GM04504 (cell line): ENCODE results near the gene SNTG2.
"Not testable (repeated sequence)": the region's sequence is repeated elsewhere in the genome, so short reads cannot be mapped to it uniquely, and the experiment has no call there.

Experiments
- DNase-seq: peaks from one replicate; pipeline ENCODE4 v3.0.0-alpha.2; 2012; ENCODE audit warnings: low read depth

The SNTG2 gene

DNA sequence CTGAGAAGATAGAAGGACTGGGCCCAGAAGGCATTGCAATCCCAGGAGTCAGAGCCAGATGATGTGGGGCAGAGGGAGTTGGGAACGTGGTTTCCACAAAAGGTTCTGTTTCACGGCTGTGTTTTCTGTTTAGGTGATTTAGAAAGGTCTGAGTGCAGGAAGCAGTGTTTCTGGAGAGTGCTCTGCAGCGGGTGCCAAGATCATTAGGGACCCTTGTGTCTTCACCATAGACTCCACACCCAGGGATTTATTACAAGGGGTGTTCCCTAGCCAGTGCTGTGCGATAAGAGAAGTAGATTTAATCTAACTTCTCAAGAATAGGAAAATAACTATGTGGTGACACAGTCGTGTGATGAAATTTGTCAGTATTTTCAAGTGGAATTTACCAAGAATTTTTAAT lies 241.5 kb downstream of the SNTG2 start:
- no peak for DNase-seq

DNA sequence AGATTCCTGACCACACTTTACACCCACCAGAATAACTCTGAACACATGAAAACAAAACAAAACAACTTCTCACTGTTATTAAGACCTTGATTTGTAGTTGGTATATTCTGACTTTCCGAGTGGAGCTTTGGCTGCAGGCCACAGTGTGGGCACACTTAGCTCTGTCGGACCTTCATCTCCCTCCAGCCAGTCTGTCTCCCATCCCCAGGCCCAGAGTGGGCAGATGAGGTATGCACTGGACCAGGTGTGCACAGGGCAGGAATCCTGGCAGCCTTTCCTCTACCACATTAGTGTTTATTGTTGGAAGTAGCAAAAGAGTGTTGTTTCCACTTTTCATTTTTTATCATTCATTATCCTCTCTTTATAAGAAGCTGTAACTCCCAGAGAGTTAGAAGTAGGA lies 243.2 kb downstream of the SNTG2 start:
- no peak for DNase-seq

DNA sequence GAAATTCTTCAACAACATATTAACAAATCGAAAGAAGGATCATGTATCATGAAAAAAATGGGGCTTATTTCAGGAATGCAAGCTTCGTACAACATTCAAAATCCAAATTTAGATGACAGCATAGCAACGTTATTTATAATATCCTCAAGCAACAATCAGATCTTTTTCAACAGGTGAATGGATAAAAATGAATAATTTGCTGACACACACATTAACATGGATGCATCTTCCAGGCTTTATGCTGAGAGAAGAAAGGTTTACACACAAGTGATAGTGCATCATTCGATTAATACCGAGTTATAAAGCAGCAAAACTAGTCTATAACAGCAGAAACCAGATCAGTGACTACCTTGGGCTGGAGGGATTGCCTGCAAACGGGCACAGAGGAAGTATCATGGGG lies 253.1 kb downstream of the SNTG2 start:
- DNase-seq = no peak

DNA sequence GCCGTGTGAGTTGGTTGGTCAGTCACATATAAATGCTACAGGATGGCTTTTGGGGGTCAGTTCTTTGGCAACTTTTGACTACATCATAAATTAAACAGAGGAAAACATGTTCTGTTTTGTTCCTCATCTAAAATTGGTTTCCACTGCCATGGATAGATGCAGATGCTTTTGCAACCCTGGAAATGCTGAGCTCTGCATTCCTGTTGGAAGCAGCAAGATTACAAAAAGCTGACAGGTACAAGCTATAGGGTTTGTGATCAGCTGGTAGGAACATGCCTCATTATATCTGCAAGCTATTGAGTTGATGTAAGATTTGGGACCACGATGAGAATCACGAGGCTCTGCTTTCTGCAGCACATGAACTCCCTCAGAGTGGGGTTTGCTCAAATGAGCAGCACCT lies 255.2 kb downstream of the SNTG2 start:
- no peak for DNase-seq

DNA sequence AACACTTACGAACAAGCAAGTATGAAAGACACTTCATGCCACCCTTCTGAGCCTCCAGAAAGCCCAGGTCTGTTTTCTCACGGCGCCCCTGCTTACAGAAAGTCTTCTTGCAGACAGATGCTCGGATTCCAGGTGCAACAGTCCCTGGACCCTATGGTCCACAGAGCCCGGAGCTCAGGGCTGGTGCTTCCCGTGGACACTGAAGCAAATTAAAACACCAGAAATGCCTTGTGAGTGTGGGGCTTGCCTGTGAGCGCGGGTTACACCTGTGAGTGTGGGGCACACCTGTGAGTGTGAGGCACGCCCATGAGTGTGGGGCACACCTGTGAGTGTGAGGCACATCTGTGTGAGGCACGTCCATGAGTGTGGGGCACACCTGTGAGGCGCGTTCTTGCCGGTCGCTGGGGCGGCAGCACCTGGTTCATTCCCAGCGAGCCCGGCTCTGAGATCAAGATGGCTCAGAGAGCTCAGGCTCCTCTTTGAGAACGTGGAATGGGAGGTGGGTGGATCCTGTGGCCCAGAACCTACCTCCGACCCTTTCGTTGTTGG lies 257.4 kb downstream of the SNTG2 start:
- DNase-seq = no peak

DNA sequence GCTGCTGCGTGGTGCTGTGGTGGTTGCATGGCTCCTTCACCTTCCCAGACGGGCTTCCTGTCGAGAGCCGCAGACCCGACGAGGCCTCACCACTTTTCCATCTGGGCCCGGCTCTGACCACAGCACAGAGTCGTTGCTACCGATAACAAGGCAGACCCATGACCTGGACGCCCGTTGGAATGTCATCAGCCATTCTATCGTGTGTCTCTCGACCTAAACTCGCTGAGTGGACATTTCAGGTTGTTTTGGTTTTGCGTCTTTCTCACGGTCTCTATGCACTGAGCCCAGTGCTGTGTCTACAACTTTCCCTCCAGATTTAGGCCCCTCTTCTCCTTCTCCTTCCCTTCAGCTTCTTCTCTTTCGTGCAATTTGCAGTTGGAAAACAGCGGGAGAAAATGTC lies 257.9 kb downstream of the SNTG2 start:
- no peak for DNase-seq

DNA sequence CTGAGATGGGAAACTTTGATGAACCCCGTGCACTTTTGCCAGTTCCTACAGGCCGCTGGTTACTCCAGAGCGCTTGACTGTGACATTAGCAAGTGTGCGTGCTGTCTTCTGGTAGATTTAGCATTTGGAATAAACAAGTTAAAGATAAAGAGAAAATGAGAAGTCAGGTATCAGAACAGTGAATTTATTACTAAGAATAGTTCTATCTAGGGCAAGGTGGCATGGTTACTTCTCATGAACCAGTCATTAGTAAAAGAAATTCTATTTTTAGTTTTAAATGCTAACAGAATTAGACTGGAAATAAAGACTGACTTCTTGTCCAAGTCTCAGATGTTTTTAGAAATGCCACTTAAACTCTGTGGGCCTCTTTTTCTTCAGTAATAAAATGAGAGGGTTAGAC lies 258.6 kb downstream of the SNTG2 start:
- no peak for DNase-seq

DNA sequence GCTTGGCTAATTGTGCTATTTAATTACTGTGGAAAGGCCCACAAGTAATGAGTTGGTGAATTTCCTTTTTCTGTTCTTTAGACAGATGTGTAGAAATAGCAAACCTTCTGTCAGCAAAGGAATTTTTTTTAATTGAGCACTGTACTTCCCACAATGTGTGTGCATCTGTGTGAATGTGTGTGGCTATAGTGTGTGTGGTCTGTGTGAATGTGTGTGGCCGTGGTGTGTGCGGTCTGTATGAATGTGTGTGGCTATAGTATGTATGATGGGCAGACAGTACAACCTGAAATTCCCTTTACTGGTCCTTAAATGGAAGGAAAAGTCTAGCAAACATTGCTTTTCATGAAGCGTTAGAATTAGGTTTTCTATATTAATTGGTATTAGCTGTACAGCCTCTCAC lies 259.1 kb downstream of the SNTG2 start:
- DNase-seq = no peak

DNA sequence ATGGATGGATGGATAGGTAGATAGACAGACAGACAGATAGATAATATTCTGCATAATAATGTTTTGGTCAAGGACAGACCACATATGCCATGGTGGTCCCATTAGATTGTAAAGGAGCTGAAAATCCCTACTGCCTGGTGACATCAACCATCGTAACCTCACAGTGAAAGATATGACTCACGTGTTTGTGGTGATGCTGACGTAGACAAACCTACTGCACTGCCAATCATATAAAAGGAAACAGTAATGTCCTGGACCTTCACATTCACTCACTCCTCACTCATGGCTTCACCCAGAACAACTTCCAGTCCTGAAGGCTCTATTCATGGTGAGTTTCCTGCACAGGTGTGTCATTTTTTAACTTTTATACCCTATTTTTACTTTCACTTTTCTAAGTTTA lies 259.7 kb downstream of the SNTG2 start:
- DNase-seq = no peak

DNA sequence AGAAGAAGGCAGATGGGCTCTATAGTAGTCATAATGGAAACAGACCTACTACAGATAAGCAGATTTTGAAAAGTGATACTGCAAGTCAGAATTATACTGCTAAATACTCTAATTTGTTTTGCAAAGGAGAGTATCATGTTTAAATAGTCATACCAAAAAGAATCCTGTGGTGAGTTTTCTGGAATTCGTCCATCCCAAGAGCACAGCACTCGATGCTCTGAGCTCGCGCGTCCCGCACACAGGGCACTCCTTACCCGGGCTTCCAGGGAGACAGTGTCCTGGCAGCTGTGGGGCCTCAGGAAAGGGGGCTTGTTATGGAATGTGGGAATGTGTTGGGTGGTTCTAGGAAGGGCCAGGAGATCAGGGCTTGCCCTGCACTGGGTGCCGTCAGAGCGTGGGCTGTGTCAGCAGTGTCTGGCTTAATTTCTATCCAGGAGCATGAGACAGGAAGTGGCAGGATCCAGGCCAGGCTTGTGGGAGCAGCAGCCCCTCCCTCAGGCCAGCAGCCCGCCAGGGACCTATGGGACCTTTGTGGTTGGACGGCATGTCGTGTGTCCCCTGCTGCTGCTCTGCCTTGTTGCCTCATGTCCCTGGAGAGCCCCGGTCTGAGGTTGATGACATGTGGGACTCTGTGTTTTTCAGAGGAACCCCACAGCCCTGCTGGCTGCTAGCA lies 269.4 kb downstream of the SNTG2 start:
- no peak for DNase-seq

DNA sequence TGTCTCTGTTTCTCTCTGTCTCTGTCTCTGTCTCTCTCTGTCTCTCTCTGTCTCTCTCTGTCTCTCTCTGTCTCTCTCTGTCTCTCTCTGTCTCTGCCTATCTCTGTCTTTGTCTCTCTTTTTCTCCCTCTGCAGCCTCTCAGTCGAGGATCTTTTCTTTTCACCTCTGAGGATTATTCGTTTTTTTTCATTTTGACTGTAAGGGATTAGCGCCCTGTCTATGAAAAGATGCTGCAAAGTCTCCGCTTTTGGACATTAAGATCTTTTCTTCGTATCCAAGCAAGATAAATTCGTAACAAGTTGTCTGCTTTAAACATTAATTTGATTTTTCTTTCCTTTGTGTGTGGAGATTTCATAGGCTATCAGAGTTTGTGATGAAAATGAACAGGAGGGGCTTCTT lies 271.4 kb downstream of the SNTG2 start:
- DNase-seq = no peak

DNA sequence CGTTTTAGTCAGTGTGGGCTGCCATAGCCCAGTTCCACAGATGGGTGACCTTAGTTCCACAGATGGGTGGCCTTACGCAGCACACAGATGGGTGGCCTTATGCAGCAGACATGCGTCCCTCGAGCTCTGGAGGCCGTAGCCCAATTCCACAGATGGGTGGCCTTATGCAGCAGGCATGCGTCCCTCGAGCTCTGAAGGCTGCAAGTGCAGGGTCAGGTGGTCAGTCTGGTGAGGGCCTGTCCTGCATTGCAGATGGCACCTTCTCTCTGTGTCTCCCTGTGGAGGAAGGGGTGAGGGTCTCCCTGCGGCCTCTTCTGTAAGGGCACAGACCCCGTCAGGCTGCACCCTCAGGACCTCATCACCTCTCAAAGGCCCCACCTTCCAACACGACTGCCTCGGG lies 273.1 kb downstream of the SNTG2 start:
- no peak for DNase-seq

DNA sequence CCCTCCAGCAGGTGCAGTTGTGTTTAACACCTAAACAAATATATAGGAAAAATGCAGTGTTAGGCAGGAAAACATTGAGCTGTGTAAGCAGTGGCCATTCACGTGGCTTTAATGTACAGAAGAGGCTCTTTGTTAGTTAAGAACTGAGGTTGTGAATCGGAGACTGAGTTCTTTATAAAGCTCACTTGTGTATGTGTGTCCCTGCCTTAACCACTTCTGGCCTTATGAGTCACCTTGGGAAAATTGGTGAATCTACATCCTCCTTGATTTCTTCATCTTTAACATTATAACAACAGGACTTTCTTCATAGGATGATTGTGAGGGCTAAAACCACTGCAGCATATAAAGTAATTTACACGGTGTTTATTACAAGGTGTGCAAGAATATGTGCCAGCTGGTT lies 274.3 kb downstream of the SNTG2 start:
- no peak for DNase-seq

DNA sequence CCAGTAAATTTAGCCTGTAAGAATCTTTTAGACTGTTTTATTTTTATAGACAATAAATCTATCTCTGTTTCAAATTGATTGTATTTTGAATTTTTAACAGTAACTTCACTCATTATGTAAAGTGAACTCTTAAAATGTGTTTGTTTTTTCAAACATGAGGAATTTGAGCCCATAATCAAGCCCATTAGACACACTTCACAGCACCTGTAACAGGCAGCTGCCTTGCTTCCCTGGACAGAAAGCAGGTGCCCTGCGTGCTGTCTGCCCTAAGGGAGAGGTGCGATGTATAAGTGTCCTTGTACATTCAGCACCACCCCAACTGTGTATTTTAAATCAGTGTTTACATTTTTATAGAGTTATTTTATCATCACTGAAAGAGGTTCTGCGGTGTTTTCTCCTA lies 276.1 kb downstream of the SNTG2 start:
- no peak for DNase-seq

DNA sequence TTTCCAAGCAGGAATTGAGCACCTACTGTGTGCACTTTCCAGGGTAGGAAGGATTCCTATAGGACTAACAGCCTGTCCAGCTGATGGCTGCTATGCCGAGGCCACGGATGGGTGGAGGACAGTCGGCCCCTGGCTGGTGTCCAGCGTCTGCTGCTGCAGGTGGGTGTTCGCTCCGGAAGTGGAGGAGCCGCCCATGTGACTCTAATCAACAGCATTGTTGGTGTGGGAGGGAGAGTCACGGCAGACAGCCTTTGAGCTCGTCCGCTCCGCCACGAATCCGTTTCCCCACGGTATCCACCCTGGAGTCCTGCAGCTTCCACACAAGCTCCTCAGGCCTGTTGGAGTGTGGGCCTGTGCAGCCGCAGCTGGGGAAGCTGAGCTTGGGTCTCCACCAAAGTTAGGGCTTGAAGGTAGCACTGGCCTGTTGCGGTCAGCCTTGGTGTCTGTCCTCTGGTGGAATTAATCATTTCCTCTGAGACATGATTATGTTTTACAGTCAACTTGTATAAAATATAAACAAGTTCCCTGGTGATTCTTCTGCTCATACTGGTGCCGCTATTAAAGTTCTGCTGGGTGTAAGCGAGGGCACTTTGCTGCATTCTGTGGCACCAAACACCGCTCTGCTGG lies 276.7 kb downstream of the SNTG2 start:
- no peak for DNase-seq

DNA sequence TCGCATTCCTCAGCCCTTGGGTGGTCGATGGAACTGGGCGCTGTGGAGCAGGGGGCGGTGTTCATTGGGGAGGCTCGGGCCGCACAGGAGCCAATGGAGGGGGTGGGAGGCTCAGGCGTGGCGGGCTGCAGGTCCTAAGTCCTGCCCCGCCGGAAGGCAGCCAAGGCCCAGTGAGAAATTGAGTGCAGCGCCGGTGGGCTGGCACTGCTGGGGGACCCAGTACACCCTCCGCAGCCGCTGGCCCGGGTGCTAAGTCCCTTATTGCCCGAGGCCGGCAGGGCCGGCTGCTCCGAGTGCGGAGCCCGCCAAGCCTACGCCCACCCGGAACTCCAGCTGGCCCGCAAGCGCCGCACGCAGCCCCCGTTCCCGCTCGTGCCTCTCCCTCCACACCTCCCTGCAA lies 278.9 kb downstream of the SNTG2 start:
- DNase-seq = not testable (repeated sequence)

DNA sequence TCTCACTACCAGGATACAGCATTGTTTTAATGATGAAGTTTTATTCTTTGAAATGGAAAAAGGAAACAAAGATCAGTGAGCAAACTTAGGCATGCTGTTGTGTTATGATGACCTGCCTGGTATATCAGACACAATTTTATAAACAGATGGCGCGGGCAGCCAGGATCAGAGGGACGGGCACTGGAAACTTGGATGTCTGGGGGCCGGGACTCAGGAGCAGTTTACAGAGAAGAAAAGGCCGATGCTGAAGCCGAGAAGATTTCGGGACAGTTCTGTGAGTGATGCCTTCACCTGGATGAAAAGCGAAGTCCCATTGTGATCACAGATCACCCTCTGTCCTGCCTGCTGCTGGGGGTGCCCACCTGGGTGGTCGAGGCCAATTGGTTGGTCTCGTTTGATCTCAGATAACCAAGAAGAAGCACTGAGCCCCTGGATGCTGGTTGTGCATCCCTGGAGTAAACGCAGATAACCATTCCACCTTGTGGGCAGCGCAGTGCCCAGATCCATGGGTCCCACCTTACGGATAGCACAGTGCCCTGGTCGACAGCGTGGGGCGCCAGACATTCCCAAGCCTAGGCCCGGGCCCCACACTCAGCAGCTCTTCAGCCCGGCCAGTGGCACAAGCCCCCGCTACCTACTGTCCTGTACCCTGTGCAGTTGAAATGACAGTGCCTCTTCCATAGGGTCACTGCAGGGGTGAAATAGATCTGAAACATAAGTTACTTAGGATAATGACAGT lies 279.7 kb downstream of the SNTG2 start:
- no peak for DNase-seq

DNA sequence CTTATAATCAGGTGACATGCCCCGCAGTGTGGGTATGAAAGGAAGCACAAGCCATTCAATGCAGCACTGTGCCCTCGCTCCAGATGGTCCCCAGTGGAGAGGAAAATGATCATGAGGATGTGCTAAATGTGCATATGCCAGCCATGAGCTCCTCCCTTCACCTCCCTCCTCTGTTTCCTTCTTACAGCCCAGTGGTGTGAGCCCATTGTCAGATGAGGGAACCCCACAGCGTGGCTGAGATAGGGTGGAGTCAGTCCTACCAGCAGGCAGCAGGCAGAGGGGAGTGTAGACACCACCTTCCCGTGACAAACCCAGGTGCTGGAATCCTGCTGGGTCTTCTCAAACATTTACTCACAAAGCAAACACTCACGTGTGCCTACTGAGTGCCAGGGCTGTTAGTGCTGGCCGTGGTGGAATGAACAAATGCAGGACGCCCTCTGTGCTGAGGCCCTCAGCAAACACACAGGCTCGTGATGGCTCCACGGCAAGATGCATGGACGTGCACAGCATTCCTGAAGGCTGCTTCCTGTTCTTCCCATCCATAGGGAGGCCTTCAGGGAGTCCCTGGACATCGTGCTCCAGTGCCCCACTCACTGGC lies 280.9 kb downstream of the SNTG2 start:
- no peak for DNase-seq

DNA sequence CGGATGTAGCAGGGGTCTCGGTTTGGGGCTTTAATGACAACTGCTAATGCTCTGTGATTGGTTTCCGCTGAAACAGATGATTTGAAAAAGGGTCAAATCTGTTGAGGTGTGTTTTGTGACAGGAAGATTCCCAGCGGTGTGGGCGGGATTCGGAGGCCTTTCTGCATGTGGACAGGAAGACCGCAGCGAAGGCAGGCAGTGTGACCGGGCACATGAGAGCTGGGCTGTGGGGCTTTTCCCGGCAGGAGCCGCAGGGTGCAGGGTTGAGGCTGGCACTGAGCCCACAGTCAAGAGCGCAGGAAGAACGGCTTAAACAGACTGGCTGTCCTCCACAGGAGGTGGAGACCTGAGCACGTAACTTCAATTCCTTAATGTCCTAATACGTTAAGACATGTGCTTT lies 282.6 kb downstream of the SNTG2 start:
- no peak for DNase-seq

DNA sequence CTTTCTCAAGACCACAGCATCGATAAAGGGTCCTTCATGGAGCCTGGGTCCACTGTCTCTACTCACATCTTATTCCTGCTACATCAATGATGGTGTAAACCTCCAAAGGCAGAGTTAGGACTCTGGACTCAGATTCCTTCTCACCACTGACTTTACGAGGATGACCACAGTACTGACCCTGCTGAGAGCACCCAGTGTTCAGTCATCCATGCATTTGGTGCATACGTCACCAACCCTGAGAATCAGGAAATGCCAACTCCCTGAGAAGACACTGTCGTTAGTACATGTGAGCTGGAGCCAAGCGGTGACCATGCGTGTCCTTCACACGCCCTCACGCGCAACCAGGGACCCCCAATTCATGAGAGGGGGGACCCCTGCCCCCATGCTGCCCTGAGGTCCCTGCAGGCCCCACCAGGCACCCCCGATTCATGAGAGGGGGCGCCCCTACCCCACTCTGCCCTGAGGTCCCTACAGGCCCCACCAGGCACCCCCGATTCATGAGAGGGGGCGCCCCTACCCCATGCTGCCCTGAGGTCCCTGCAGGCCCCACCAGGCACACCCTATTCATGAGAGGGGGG lies 284.2 kb downstream of the SNTG2 start:
- DNase-seq = no peak

DNA sequence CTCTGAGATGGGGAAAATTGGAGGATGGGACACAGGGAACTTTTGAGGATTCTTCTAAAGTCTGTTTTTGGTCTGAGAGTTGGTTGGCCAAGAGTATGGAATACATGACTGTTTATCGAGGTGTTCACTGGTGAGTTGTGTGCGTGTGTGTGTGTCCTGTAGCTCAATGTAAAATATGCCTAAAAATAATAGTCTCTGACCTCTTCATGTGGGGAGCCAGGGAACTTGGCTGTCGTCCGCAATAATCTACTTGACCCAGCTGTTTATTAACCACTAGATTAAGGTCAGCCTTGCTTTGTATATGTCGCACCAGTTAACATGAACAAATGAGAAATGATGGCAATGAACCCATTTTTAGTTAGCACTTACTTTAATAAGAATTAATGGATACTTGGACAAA lies 285.2 kb downstream of the SNTG2 start:
- no peak for DNase-seq

DNA sequence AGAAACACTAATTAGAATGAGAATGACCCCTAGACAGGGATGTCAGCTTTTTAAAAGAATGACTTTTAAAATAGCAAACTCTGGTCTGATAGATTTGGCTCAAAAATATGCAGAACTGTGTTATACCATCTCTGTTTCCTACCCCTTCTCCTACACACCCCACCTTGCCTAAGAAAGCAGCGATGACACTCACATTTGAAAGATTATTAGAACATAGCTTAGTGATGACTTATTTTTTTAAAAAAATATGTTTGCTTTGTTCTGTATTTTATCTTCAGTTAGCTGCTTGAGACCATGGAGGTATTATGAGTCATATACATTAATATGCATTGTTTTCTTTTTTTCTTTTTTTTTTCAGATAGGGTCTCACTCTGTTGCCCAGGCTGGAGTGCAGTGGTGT lies 286.0 kb downstream of the SNTG2 start:
- DNase-seq = no peak

DNA sequence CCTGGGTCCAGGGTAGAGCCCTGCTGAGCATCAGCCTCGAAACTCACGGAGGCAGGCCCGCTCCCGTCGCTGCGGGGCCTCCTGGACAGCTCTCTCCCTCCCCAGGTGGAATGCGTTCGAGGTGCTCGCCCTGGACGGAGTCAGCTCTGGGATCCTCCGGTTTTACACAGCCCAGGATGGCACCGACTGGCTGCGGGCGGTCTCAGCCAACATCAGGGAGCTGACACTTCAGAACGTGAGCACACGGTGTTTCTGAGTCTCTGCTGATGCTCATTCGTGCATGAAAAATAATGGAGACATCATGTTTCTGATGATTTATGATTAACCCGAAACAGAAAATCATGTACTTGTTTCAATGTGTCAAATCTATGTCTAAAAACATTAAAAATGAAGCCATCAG lies 287.1 kb downstream of the SNTG2 start:
- no peak for DNase-seq
